HTERT RPE-1 (cell line): Measurements from ENCODE around the gene PEX1.
"Not testable (repeated sequence)": the region's sequence is repeated elsewhere in the genome, so short reads cannot be mapped to it uniquely, and the experiment has no call there.

Experiments
- in situ Hi-C: fragments of 300-500 bp; cut with MboI; formaldehyde crosslinking; loops from 4 replicates; pipeline ENCODE4 v1.14.3; 2020; ENCODE audit warnings: low sequenced_read_pairs

PEX1 gene

DNA sequence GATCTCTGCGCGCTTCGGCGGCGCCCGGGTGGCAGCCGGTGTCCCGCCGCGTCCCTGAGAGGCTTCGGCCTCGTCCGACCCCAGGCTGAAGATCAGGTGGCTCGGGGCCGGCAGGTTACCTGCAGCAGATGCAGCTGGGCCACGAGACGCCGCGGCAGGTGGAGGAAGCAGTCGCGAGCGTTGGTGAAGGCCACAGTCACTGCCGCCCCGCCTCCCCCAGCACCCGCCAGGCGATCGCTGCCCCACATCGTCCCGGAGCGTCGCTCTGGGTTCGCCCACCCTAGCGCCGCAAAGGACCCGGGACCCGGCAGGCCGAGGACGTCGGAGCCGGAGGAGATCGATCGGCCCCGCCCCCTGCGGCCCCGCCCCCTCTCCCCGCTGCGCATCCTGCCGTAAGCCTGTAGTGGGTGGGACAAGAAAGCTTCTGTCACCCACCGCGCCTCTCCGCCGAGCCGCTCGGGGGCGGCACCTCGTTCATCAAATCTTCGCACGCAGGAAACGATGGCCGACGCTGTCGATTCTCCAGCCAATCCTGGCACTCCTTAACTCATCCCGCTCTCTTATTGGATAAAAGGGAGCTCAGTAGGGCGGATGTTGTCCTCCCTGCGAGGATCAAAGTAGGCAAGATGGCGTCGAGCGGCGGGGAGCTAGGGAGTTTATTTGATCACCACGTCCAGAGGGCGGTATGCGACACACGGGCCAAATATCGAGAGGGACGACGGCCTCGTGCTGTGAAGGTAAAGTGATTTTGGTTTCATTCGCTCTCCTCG lies at the start of gene PEX1, which contains the start of gene RBM48:
Gene PEX1, minus strand, starts transcription at position 333 of the 770 bp plus-strand sequence. Its CDS starts 85 bp downstream, at position 248.
Gene RBM48, plus strand, starts transcription at position 608 of the 770 bp plus-strand sequence. Its CDS starts 19 bp downstream, at position 627.
- in situ Hi-C loops: no loop called here

DNA sequence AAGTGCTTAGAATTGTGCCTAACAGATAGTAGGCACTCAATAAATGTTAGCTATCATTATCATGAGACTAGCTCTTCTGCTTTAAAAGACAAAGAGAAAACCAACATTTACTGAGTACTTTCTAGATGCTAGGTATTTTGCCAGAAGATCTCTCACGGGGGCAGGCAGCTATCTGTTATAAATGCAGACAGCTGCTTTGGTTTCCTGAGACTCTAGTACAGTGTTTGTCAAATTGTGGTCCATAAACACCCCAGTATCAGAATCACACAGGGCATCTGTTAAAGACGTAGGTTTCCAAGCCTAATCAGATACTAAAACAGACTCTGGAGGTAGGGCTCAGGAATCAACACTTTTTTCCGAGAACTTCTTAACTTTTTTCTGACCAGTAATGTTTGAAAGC lies 48.0 kb upstream of the PEX1 start:
- in situ Hi-C loops: no loop called here

DNA sequence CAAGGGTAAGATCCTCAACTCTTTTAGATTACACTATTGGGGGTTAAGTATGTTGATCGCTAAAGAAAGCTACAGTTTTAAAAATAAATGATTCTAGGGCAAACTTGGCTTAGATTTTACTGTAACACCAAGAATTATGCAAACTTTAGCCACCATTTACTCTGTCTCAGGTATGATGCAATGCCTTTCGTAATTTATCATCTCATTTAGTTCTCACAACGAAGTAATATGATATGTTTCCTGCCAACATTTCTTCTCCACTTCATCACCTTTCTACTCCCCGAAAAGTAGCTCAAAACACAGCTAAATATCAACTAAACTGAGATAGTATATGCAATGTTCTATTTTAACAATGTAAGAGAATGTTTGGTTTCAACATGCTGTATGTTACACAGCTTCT lies 40.8 kb upstream of the PEX1 start:
- in situ Hi-C loops: no loop called here

DNA sequence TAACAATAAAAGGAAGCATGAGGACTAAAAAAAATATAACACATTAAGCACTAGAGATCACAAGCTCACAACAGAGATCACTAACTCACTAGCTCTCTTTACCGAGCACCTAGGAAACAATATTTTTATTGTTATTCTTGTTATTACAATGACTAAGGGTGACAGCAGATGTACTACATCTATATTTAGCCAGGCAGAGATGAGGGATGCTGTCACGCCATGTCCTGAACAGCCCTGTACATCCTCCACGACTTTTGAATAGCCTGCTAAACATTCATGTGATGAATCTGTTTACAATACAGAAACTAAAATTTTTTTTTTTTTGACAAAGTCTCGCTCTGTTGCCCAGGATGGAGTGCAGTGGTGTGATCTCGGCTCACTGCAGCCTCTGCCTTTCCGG lies 39.1 kb upstream of the PEX1 start:
- in situ Hi-C loops: no loop called here

DNA sequence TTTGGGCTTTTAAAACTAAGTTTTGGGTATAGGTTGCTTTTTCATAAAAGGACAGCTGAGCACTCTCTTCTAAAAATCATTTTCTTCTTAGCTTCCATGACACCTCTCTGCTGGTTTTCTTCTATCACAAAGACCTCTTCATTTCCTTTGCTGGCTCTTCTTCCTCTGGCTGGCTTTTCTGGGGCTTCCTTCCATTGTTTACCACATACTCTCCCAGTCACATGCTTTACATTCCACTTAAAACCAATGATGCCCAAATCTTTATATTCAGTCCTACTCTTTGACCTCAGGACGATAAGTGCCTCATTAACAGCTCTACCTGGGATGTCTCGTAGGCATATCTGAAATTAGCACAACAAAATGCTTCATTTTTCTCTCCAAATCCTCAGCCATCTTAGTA lies 35.0 kb upstream of the PEX1 start:
- in situ Hi-C loops: no loop called here

DNA sequence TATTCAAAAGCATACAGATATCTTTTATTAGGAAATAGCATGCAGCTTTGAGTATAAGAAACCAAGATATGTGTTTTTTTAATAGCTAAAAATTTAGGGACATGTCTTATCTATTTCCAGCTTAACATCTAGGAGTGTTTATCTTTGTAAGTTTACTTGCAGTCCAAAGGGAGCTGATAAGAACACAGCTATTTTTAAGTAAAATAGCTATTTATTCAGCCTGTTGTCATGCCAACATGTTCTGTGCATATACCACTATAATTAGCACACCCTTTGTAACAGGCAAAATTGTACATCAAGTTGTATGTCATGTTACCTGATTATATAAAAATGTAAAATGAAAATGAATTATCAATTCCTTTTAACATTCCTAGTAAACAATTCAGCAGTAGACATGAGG lies 32.3 kb upstream of the PEX1 start:
- in situ Hi-C loops: no loop called here

DNA sequence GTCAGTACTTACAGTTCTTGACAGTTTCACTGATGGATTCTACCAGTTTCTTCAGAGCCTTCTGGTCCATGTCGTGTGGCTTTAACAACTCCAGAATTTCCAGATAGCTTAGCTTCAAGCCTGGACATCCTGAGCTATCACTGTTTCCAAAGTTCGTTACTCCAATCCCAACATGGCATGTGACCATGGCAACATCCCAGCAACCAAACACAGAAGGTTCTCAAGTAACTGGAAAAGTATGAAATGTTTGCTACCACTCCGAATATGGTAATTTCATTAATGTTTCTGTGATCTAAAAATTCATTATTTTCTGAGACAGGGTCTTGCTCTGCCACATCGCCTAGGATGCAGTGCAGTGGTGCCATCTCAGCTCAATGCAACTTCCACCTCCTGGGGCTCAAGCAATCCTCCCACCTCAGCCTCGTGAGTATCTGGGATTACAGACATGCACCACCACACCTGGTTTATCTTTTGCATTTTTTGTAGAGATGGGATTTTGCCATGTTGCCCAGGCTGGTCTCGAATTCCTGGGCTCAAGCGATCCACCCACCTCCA lies 29.6 kb upstream of the PEX1 start:
- in situ Hi-C loops: no loop called here

DNA sequence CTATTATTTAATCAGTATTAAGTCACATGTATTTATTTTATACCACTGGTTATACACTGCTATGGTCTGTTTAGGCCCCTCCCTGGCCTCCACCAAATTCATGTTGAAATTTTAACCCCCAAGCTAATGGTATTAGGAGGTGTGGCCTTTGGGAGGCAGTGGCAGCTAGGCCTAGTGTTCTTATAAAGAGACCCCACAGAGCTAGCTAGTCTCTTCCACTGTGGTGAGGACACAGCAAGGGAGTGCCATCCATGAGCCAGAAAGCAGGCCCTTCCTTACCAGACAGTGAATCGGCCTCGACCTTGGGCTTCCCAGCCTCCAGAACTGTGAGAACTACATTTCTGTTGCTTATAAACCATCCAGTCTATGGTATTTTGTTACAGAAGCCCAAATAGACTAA lies 28.9 kb upstream of the PEX1 start:
- in situ Hi-C loops: no loop called here

DNA sequence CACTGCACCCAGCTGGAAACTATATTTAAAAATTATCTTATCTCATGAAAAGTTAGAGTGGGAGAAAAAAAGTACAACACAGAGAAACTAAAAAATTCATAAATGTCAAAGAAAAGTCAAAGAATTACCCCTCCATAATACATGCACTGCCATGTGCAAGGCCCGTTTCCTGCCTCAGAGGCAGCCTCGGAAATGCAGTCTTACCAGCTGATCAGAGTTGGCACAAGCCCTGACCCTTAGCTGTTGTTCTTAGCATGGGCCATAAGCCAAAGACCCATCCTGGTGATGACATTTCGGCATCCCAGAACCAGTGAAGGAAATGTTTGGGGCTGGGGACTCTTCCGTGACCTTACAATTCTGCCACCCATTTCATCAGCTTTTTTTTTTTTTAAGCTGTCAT lies 21.9 kb upstream of the PEX1 start:
- in situ Hi-C loops: no loop called here

DNA sequence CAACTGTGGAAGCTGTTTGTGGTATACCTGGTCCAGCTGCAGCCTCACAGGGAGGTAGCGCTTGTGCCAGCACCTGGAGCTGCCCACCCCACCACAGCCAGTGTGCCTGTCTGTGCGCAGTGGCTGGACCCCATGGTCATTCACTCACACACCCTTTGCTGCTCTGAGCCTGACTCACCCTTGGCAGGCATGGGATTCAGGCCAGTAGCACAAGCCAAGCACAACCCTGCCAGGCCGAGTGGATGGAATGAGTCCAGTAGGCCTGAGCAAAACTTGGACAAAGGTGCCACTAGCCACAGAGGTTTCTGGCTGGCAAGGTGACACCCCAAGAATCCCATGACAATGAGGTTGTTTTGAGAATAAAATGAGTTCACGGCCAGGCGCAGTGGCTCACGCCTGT lies 19.3 kb upstream of the PEX1 start:
- in situ Hi-C loops: no loop called here

DNA sequence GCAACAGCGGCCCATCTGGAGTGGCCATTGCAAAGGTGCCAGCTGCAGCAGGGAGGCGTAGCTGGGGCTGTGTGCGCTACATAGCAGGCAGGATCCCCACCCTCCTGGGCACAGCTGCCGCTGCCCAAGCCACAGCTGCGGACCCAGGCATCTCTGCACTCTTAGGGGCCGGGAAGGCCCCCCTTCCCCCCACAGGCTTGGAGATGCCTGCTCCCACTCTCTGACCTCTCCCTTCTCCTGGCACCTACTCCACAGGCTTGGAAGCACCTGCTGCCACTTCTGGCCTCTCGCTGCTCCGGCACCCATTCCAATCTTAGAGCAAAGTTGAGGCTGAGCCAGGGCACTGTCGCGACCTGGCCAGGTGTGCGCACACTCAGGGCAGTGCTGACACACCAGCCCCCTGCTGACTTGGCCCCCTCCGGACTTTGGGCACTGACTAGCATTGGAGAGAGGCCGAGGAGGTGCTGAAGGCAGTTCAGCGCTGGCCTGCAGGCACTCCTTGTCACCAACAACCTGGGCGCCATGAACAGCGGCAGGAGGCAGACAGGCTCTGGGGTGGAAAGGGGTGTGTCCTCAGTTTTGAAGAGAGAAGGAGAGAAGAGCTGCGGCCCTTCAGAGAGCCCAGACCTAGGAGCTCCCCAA lies 18.7 kb upstream of the PEX1 start:
- in situ Hi-C loops: no loop called here

DNA sequence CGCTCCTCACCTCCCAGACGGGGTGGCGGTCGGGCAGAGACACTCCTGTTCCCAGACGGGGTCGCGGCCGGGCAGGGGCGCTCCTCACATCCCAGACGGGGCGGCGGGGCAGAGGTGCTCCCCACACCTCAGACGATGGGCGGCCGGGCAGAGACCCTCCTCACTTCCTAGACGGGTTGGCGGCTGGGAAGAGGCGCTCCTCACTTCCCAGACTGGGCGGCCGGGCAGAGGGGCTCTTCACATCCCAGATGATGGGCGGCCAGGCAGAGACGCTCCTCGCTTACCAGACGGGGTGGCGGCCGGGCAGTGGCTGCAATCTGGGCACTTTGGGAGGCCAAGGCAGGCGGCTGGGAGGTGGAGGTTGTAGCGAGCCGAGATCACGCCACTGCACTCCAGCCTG lies 16.8 kb upstream of the PEX1 start:
- in situ Hi-C loops: not testable (repeated sequence)

DNA sequence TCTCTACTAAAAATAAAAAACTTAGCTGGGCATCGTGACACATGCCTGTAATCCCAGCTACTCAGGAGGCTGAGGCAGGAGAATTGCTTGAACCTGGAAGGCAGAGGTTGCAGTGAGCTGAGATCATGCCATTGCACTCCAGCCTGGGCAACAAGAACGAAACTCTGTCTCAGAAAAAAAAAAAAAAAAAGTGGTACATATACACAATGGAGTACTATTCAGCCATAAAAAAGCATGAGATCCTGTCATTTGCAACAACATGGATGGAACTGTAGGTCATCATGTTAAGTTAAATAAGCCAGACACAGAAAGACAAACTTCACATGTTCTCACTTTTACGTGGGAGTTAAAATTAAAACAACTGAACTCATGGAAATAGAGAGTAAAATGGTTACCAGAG lies 15.2 kb upstream of the PEX1 start:
- in situ Hi-C loops: not testable (repeated sequence)

DNA sequence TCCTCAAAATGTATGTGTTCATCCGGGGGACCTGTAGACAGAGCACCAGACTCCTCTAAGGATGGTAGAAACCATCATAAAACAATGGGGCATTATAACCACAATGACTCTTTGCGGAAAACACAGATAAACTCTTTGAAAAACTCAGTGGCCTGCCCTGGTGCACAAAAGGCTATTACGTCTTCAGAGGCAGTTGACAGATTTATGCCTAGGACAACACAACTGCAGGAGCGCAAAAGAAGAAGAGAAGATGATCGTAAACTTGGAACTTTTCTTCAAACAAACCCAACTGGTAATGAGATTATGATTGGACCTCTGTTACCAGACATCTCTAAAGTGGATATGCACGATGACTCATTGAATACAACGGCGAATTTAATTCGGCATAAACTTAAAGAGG lies 6.3 kb upstream of the PEX1 start:
- in situ Hi-C loops: no loop called here

DNA sequence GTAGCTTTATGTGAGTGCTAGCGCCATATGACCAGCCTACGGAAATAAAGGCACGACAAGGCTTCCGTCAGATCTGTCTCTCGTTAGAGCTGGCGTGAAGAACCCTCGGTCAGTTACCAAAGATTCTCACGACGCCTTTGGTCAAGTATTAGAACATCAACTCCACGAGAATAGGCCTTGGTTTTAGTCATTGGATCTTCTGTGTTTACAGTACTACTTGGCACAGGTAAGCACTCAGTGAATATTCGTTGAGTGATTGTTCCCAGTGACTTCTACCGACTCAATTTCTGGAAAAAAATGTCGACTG lies 591 bp upstream of the PEX1 start:
- in situ Hi-C loops: no loop called here

DNA sequence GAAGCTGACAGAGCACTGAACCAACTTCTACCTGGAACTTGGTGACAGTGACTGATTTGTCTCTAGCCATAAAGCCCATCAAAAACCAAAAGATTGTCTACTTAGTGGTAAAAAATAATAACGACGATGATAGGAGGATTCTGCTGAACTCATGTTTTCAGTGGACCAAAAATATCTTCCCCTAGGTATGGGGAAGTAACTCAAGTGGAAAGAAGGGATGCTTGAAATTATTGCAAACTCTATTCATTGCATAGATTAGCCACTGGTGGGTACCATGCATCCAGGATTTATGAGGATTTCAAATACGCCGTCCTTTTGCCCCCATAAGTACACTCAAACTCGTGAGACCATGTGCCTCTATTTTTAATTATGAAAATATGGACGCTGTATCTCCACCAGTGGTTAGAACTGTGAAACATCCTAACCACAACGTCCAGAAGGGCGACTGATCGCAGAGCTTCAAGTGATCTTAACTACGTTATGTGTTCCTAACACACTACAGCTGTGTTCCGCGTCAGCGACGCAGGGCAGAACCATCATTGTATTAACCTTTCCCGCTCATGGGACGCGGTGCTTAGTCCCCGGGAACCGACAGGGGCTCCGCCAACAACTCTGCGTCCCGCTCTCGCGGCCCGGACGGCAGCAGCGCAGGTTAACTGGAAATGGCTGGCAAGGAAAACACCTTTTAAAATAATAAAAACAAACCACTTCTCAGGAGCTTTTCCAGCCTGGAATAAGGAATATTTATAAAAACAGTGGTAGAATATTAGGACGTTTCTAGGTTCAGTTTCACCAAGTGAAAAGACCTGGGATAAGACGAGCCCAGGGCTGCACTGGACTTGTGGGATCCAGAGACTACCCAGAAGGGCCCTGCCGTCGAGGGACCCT lies 776 bp downstream of the PEX1 start:
- in situ Hi-C loops: no loop called here

DNA sequence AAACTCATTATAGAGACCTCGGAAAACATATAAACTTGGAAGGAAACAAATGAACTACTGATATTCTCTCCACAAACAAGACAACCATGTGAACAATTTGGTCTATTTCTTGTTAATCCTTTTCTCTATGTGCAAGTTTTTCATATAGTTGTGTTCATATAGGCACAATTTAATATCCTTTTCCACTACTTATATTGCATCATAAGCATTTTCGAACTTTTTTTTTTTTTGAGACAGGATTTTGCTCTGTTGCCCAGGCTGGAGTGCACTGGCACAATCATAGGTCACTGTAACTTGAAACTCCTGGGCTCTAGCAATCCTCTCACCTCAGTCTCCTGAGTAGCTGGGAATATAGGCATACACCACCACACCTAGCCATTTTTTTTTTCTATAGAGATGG lies 5.2 kb downstream of the PEX1 start:
- in situ Hi-C loops: no loop called here

DNA sequence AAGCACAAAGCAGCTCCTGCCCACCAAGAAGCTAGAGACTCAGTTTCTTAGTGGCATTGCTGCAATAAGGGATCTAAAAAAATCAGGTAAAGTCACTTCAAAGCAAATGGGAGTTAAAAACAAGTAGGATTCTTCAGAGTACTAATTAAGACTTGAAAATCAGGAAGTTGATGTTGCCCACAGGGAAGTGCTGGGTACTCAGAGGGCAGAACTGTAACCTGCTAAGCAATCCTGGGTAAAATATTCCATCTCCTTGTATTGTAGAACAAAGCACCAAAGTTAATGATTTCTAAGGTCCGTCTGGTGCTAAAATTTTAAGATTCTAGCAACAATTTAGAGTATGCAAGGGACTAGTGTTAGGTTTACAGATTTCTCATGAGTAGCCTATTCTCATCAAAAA lies 8.3 kb downstream of the PEX1 start:
- in situ Hi-C loops: no loop called here

DNA sequence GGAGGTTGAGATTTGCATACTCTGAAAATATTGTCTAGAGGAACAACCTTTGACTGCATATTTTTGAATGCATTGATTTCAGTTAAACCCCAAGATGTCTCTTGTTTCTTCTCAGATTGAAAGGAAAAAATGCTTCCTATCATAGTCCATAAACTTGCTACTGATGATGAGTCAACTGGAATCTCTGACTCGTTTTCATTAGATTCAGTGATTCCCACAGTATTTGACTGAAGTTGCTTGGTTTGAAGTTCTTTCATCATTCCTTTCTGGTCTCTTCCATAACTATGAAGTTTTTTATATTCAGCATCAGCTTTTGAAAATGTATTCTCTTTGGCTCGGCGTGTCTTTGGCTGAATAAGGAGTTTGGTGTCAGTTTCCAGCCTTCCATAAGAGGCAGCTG lies 10.7 kb downstream of the PEX1 start:
- in situ Hi-C loops: no loop called here

DNA sequence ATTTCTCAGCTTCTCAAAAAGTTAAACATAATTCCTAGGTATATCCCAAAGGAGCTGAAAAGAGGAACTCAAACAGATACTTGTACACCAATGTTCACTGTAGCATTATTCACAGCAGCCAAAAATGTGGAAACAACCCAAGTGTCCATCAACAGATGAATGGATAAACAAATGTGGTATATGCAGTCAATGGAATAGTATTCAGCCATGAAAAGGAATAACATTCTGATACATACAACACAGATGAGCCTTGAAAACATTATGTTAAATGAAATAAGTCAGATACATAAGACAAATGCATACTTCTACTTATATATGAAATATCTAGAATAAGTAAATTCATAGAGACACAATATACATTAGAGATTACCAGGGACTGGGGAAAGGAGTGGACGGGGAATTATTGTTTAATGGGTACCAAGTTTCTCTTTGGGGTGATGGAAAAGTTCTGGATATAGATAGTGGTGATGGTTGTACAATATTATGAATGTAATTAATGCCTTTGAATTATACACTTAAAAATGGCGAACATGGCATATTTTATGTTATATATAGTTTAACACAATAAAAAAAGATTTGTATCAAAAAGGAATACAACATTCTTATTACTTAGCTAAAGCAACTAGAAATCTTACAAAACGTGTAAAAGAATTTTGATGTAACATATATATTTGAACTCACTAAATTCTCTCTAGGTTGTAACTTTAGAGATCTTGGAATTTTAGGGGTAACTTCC lies 15.0 kb downstream of the PEX1 start:
- in situ Hi-C loops: no loop called here

DNA sequence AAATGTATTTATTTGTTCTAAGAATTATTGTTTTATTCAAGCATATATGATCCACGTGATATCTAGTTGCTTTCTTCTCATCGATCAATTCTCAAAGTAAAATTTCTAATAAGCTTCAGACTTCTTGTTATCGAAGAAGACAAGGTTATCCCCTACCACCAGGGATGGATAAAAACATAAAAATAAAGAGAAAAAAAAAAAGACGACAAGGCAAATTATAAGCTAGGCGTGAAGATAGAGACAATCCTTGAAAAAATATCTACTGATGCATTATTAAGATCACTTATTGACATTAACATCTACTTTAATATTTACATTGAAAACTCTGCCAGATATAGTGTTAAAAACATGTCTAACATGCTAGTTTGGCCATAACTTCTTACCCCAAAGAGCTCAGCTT lies 19.4 kb downstream of the PEX1 start:
- in situ Hi-C loops: no loop called here
